Measurements from ENCODE around the gene USP13.

The USP13 gene

DNA sequence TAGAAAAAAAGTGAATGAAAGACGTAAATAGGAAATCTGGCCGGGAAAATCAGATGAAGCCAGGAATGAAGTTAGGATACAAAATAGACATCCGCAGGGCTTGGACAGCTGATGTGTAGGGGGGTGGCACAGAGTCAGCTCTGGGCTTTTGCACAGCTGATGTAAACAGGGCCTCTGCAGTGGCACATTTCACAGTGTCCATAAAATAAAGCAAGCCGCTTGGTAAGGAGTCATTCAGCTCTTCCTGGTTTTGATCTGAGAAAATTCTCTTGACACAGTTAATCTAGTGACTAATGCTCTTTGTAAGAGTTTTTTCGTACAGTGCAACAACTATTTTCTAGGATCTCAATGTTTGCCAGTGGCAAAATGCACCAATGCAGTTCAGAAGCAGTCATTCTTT, 153.3 kb downstream of the USP13 start:
- Histone ChIP-seq H3K27me3 (replicated peaks; ENCODE audit: control insufficient read depth, insufficient read depth, low read length, poor library complexity, severe bottlenecking) (no peaks in the 10 kb centered on the region), H3K4me1 (ENCODE audit: control insufficient read depth, insufficient read depth, low read length, poor library complexity, severe bottlenecking) (no peaks in the 10 kb centered on the region), H3K36me3 (ENCODE audit: control insufficient read depth, insufficient read depth, low read length) (no peaks in the 10 kb centered on the region), H3K9me3 (ENCODE audit: control insufficient read depth, low read length) (no peaks in the 10 kb centered on the region), H3K4me3 (ENCODE audit: insufficient read depth, low read depth, low read length, poor library complexity, severe bottlenecking) (no peak overlapping the region), H3K27ac (ENCODE audit: insufficient read depth, low read length, poor library complexity, severe bottlenecking) (no peak overlapping the region)
- DNase-seq = no peak

GRCh38 chr3:179807588-179807987, 154.7 kb downstream of the USP13 start:
- no peak for DNase-seq
- no peak overlapping the region for H3K27ac ChIP-seq (ENCODE audit: insufficient read depth, low read length, poor library complexity, severe bottlenecking)
- no peaks in the 10 kb centered on the region for H3K36me3 ChIP-seq (ENCODE audit: control insufficient read depth, insufficient read depth, low read length)
- H3K9me3 ChIP-seq (ENCODE audit: control insufficient read depth, low read length) = no peaks in the 10 kb centered on the region
- H3K27me3 ChIP-seq (replicated peaks; ENCODE audit: control insufficient read depth, insufficient read depth, low read length, poor library complexity, severe bottlenecking) = no peaks in the 10 kb centered on the region
- no peak overlapping the region for H3K4me3 ChIP-seq (ENCODE audit: insufficient read depth, low read depth, low read length, poor library complexity, severe bottlenecking)
- no peaks in the 10 kb centered on the region for H3K4me1 ChIP-seq (ENCODE audit: control insufficient read depth, insufficient read depth, low read length, poor library complexity, severe bottlenecking)

- no peak overlapping the region for H3K4me3 ChIP-seq (ENCODE audit: insufficient read depth, low read depth, low read length, poor library complexity, severe bottlenecking)
- H3K27me3 ChIP-seq (replicated peaks; ENCODE audit: control insufficient read depth, insufficient read depth, low read length, poor library complexity, severe bottlenecking) = no peaks in the 10 kb centered on the region
- no peaks in the 10 kb centered on the region for H3K4me1 ChIP-seq (ENCODE audit: control insufficient read depth, insufficient read depth, low read length, poor library complexity, severe bottlenecking)
- no peak overlapping the region for H3K27ac ChIP-seq (ENCODE audit: insufficient read depth, low read length, poor library complexity, severe bottlenecking)
- no peak for DNase-seq
- H3K36me3 ChIP-seq (ENCODE audit: control insufficient read depth, insufficient read depth, low read length) = no peaks in the 10 kb centered on the region
- H3K9me3 ChIP-seq (ENCODE audit: control insufficient read depth, low read length) = no peaks in the 10 kb centered on the region
Measured at GRCh38 chr3:179809639-179810038, 156.8 kb downstream of the USP13 start.

GRCh38 chr3:179811321-179812095, 158.7 kb downstream of the USP13 start:
- no peaks in the 10 kb centered on the region for H3K9me3 ChIP-seq (ENCODE audit: control insufficient read depth, low read length)
- DNase-seq = no peak
- no peaks in the 10 kb centered on the region for H3K27me3 ChIP-seq (replicated peaks; ENCODE audit: control insufficient read depth, insufficient read depth, low read length, poor library complexity, severe bottlenecking)
- H3K4me3 ChIP-seq (ENCODE audit: insufficient read depth, low read depth, low read length, poor library complexity, severe bottlenecking) = no peak overlapping the region
- no peaks in the 10 kb centered on the region for H3K36me3 ChIP-seq (ENCODE audit: control insufficient read depth, insufficient read depth, low read length)
- H3K27ac ChIP-seq (ENCODE audit: insufficient read depth, low read length, poor library complexity, severe bottlenecking) = no peak overlapping the region
- H3K4me1 ChIP-seq (ENCODE audit: control insufficient read depth, insufficient read depth, low read length, poor library complexity, severe bottlenecking) = no peaks in the 10 kb centered on the region

DNA sequence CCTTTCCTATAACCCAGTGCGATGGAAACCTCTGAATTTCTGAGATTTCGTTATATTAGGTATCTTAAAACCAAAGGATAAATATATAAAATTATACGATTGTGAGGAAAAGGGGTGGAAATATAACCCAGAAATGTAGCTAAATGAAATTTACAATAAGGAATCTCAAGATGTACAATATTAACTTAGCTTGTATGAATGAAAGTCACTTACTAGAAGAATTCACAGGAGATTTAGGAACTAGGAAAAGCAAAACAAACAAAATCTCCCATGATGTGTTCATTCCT, 159.2 kb downstream of the USP13 start:
- no peaks in the 10 kb centered on the region for H3K27me3 ChIP-seq (replicated peaks; ENCODE audit: control insufficient read depth, insufficient read depth, low read length, poor library complexity, severe bottlenecking)
- no peak for DNase-seq
- H3K27ac ChIP-seq (ENCODE audit: insufficient read depth, low read length, poor library complexity, severe bottlenecking) = no peak overlapping the region
- no peak overlapping the region for H3K4me3 ChIP-seq (ENCODE audit: insufficient read depth, low read depth, low read length, poor library complexity, severe bottlenecking)
- H3K4me1 ChIP-seq (ENCODE audit: control insufficient read depth, insufficient read depth, low read length, poor library complexity, severe bottlenecking) = no peaks in the 10 kb centered on the region
- no peaks in the 10 kb centered on the region for H3K9me3 ChIP-seq (ENCODE audit: control insufficient read depth, low read length)
- no peaks in the 10 kb centered on the region for H3K36me3 ChIP-seq (ENCODE audit: control insufficient read depth, insufficient read depth, low read length)

GRCh38 chr3:179819379-179819778, 166.5 kb downstream of the USP13 start:
- Histone ChIP-seq H3K27me3 (replicated peaks; ENCODE audit: control insufficient read depth, insufficient read depth, low read length, poor library complexity, severe bottlenecking) (no peaks in the 10 kb centered on the region), H3K4me3 (ENCODE audit: insufficient read depth, low read depth, low read length, poor library complexity, severe bottlenecking) (no peak overlapping the region), H3K9me3 (ENCODE audit: control insufficient read depth, low read length) (no peaks in the 10 kb centered on the region), H3K4me1 (ENCODE audit: control insufficient read depth, insufficient read depth, low read length, poor library complexity, severe bottlenecking) (no peaks in the 10 kb centered on the region), H3K27ac (ENCODE audit: insufficient read depth, low read length, poor library complexity, severe bottlenecking) (no peak overlapping the region), H3K36me3 (ENCODE audit: control insufficient read depth, insufficient read depth, low read length) (no peaks in the 10 kb centered on the region)
- DNase-seq = no peak

DNA sequence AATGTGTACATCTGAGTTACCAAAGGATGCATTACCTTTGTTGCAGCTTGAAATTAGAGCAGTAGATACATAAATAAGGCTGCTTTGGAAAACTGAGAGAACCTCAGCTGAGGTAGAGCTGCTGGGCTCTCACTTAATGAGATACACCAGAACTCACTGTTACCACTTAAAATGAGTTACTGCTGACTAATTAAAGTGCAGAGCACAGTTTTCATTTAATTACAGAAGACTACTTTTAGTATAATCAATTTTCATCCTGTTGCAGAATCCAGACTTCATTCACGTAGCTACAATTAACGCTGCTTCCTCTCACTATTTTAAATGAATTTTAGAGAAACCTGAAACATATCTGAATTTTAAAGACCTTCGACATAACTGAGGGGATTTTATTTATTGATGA, 169.5 kb downstream of the USP13 start:
- H3K9me3 ChIP-seq (ENCODE audit: control insufficient read depth, low read length) = no peaks in the 10 kb centered on the region
- no peaks in the 10 kb centered on the region for H3K27me3 ChIP-seq (replicated peaks; ENCODE audit: control insufficient read depth, insufficient read depth, low read length, poor library complexity, severe bottlenecking)
- DNase-seq = no peak
- no peaks in the 10 kb centered on the region for H3K4me1 ChIP-seq (ENCODE audit: control insufficient read depth, insufficient read depth, low read length, poor library complexity, severe bottlenecking)
- H3K36me3 ChIP-seq (ENCODE audit: control insufficient read depth, insufficient read depth, low read length) = no peaks in the 10 kb centered on the region
- H3K27ac ChIP-seq (ENCODE audit: insufficient read depth, low read length, poor library complexity, severe bottlenecking) = no peak overlapping the region
- H3K4me3 ChIP-seq (ENCODE audit: insufficient read depth, low read depth, low read length, poor library complexity, severe bottlenecking) = no peak overlapping the region

DNA sequence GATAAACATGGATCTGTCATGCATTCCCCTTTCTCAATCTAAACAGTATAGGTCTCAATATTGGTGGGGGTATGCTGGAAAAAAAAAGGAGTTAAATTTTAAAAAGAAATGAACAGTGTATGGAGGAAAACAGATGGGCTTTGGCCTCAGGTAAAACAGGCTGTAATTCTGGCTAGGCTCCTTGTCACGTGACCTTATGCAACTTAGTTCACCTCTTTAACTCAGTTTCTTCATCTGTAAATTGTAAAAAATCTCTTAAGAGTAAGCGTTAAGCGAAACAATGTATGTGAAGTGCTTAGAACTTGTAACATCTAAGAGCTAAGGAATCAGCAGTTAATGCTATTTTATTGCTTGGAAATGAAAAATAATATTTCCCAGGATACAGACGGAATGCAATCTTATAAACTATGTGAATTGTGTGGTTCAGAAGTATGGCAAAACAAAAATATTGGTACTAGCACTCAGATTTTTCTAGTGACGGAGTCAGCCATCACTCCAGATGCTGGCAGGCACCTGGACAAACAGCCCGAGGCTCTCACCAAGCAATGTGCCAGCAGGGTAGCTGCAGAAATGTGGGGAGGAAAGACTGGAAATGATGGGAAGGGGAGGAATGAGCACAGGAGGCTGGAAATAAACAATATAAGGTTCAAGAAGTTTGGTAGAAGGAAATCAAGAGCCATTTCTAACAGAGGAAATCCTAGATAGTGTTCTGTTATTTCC, 172.8 kb downstream of the USP13 start:
- no peaks in the 10 kb centered on the region for H3K36me3 ChIP-seq (ENCODE audit: control insufficient read depth, insufficient read depth, low read length)
- no peaks in the 10 kb centered on the region for H3K27me3 ChIP-seq (replicated peaks; ENCODE audit: control insufficient read depth, insufficient read depth, low read length, poor library complexity, severe bottlenecking)
- no peak for DNase-seq
- no peak overlapping the region for H3K4me3 ChIP-seq (ENCODE audit: insufficient read depth, low read depth, low read length, poor library complexity, severe bottlenecking)
- H3K27ac ChIP-seq (ENCODE audit: insufficient read depth, low read length, poor library complexity, severe bottlenecking) = no peak overlapping the region
- no peaks in the 10 kb centered on the region for H3K9me3 ChIP-seq (ENCODE audit: control insufficient read depth, low read length)
- H3K4me1 ChIP-seq (ENCODE audit: control insufficient read depth, insufficient read depth, low read length, poor library complexity, severe bottlenecking) = no peaks in the 10 kb centered on the region

DNA sequence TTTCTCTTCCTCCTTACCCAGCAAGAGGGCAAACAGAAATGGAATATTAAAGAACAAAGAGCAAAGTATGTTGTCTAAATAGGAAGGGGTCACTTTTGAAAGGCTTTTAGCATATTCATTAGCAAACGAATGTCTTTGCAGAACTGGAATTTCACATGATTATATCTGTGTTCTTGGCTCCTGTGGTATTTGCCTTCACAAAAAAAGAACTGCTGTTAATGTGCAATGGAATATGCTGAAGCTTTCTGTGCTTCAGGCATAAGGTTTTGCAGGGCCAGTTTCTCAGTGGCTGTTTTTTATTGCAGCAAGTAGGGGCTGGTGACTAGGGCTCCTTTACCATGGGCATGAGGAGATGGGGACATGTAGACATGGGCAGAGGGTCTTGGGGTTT, 173.4 kb downstream of the USP13 start:
- Histone ChIP-seq H3K4me3 (ENCODE audit: insufficient read depth, low read depth, low read length, poor library complexity, severe bottlenecking) (no peak overlapping the region), H3K9me3 (ENCODE audit: control insufficient read depth, low read length) (no peaks in the 10 kb centered on the region), H3K4me1 (ENCODE audit: control insufficient read depth, insufficient read depth, low read length, poor library complexity, severe bottlenecking) (no peaks in the 10 kb centered on the region), H3K36me3 (ENCODE audit: control insufficient read depth, insufficient read depth, low read length) (no peaks in the 10 kb centered on the region), H3K27me3 (replicated peaks; ENCODE audit: control insufficient read depth, insufficient read depth, low read length, poor library complexity, severe bottlenecking) (no peaks in the 10 kb centered on the region), H3K27ac (ENCODE audit: insufficient read depth, low read length, poor library complexity, severe bottlenecking) (no peak overlapping the region)
- no peak for DNase-seq

DNA sequence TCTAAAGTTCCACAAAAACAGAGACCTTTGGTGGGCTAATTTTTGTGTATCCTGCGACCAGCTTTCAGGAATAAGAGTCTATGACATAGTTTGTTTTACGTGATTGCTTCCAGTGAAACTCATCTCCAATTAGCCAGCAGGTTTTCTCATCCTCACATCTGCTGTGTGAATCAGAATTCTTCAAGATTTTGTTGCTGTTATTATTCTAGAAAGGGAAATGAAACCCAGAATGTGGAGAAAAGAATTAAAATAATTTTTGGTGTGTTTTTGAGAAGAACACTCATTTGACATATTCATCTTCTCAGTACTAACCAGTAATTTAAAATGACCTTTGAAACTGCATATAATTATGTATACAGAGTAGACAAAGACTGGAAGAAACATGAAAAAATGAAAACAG, 175.9 kb downstream of the USP13 start:
- H3K9me3 ChIP-seq (ENCODE audit: control insufficient read depth, low read length) = no peaks in the 10 kb centered on the region
- DNase-seq = no peak
- H3K4me1 ChIP-seq (ENCODE audit: control insufficient read depth, insufficient read depth, low read length, poor library complexity, severe bottlenecking) = no peaks in the 10 kb centered on the region
- H3K36me3 ChIP-seq (ENCODE audit: control insufficient read depth, insufficient read depth, low read length) = no peaks in the 10 kb centered on the region
- H3K27me3 ChIP-seq (replicated peaks; ENCODE audit: control insufficient read depth, insufficient read depth, low read length, poor library complexity, severe bottlenecking) = no peaks in the 10 kb centered on the region
- no peak overlapping the region for H3K27ac ChIP-seq (ENCODE audit: insufficient read depth, low read length, poor library complexity, severe bottlenecking)
- no peak overlapping the region for H3K4me3 ChIP-seq (ENCODE audit: insufficient read depth, low read depth, low read length, poor library complexity, severe bottlenecking)

All from effector memory CD4-positive, alpha-beta T cell (primary cell).